DOHH2 (cell line): Measurements from ENCODE around the gene YTHDF2.

ENCODE experiments used
- EZH2phosphoT487 ChIP-seq: fragments of 200-600 bp; sonication (generic); IDR thresholded peaks from 2 replicates; pipeline ENCODE4 v1.6.1; 2017; ENCODE audit warnings: borderline replicate concordance, mild to moderate bottlenecking, antibody characterized with exemption, low read length, moderate library complexity, mixed read lengths
- TF ChIP-seq, protein P1 (sequence below): fragments of 200-600 bp; sonication (generic); IDR thresholded peaks from one replicate; pipeline ENCODE4 v1.5.1; 2014; ENCODE audit warnings: antibody characterized with exemption, mild to moderate bottlenecking, low read depth, low read length; ENCODE audit not compliant: poor library complexity, severe bottlenecking

DNA sequence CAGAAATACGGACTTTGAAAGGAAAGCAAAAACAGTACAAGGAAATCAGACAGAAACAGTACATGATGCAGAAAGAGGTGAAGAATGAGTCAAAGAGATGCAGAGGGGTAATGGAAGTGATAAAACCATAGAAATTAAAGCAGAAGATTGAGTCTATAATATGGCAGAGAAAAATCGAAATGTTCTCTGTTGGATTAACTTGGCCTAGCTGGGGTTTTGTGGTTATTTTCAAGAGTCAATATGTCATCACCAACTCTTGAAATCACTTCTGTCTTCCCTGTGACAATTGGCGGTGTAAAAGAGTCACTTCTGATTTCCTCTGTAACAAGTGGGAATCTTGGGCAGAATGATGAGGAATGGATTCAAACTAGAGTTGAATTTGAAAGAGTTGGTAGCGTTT, 7.4 kb downstream of the YTHDF2 start:
- TF ChIP-seq, protein P1, sequence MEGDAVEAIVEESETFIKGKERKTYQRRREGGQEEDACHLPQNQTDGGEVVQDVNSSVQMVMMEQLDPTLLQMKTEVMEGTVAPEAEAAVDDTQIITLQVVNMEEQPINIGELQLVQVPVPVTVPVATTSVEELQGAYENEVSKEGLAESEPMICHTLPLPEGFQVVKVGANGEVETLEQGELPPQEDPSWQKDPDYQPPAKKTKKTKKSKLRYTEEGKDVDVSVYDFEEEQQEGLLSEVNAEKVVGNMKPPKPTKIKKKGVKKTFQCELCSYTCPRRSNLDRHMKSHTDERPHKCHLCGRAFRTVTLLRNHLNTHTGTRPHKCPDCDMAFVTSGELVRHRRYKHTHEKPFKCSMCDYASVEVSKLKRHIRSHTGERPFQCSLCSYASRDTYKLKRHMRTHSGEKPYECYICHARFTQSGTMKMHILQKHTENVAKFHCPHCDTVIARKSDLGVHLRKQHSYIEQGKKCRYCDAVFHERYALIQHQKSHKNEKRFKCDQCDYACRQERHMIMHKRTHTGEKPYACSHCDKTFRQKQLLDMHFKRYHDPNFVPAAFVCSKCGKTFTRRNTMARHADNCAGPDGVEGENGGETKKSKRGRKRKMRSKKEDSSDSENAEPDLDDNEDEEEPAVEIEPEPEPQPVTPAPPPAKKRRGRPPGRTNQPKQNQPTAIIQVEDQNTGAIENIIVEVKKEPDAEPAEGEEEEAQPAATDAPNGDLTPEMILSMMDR: no peak
- no peak for TF ChIP-seq EZH2phosphoT487
